PFSK-1 (cell line): ENCODE measurements around the gene PPP1R2B.

Source experiments
- POLR2AphosphoS5 ChIP-seq: IDR thresholded peaks from 2 replicates; pipeline ENCODE4 v1.6.1; 2012; ENCODE audit warnings: low read depth, mild to moderate bottlenecking, control low read depth, low read length, moderate library complexity
- REST ChIP-seq, 2 experiments: IDR thresholded peaks; 2 replicates each; pipeline versions ENCODE4 v1.6.1 to v1.8.0; 2011 to 2012; ENCODE audit warnings: low read depth in 2 of 2, low read length in 2 of 2, control low read depth in 1 of 2, inconsistent platforms in 1 of 2, mild to moderate bottlenecking in 1 of 2, moderate library complexity in 1 of 2; ENCODE audit not compliant: insufficient read depth in 1 of 2
- SIN3A ChIP-seq: IDR thresholded peaks from 2 replicates; pipeline ENCODE4 v1.6.1; 2012; ENCODE audit warnings: mild to moderate bottlenecking, low read length, moderate library complexity, borderline replicate concordance; ENCODE audit not compliant: insufficient read depth
- TAF1 ChIP-seq: IDR thresholded peaks from 2 replicates; pipeline ENCODE4 v1.6.1; 2012; ENCODE audit warnings: low read length, control low read depth, borderline replicate concordance; ENCODE audit not compliant: insufficient read depth

GRCh38 chr5:156850206-156850751, at the start of gene PPP1R2B:
- no peak for TF ChIP-seq POLR2AphosphoS5
- no peak for TF ChIP-seq REST (IDR thresholded peaks at IDR 0.05; ENCODE audit: insufficient read depth in 1 of 2, low read depth in 2 of 2, low read length in 2 of 2)
- no peak for TF ChIP-seq TAF1
- TF ChIP-seq SIN3A, result no peak
